ENCODE data around the gene LTBP2.

LTBP2 gene

DNA sequence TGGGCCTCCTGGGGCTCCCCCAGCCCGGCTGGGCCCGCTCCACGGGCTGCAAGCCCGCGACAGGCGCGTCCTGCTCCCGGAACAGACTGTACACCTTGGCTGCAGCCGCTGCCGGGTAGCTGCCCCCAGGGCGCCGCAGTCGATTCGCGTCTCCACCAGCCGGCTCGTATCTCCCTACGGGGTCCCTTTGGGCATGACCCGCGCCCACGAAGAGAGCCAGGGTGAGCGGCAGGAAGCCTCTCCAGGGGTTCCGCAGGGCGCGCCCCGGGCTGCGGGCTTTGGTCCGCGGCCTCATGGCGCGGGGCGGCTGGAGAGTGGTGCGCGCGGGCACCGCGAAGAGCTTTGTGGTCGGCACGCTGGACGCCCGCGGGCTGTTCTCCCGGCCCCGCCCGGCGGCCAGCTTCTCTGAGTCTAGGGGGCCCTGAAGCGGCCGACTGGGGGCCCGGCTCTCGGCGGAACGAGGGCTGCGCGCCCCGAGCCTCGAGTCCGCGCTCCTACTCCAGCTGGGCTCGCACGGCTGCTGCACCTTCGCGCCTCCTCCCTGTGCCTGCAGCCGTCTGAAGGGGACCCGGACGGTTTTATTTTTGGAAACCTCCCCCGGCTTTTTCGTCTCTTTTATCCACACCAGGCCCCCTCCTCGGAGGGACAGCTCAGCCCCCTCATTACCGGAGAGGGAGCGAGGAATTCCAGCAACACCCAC, at the start of gene LTBP2:
TSS of gene LTBP2 (minus strand) at position 588 of the 700 bp plus-strand sequence. CDS start at position 295, 293 bp downstream.
- peak; percentile 75 for DNase-seq

- DNase-seq, result no peak
These were observed 48.8 kb upstream of the LTBP2 start for GRCh38 chr14:74660863-74661262.

- no peak for DNase-seq
These were observed 48.1 kb upstream of the LTBP2 start for GRCh38 chr14:74660167-74660566.

- DNase-seq, result no peak
These were observed 46.6 kb upstream of the LTBP2 start for GRCh38 chr14:74658535-74659131.

- DNase-seq, result no peak
These were observed 44.9 kb upstream of the LTBP2 start for GRCh38 chr14:74656964-74657363.

GRCh38 chr14:74655599-74656395, 43.8 kb upstream of the LTBP2 start:
- no peak for DNase-seq

GRCh38 chr14:74654931-74655330, 42.9 kb upstream of the LTBP2 start:
- DNase-seq, result no peak

DNA sequence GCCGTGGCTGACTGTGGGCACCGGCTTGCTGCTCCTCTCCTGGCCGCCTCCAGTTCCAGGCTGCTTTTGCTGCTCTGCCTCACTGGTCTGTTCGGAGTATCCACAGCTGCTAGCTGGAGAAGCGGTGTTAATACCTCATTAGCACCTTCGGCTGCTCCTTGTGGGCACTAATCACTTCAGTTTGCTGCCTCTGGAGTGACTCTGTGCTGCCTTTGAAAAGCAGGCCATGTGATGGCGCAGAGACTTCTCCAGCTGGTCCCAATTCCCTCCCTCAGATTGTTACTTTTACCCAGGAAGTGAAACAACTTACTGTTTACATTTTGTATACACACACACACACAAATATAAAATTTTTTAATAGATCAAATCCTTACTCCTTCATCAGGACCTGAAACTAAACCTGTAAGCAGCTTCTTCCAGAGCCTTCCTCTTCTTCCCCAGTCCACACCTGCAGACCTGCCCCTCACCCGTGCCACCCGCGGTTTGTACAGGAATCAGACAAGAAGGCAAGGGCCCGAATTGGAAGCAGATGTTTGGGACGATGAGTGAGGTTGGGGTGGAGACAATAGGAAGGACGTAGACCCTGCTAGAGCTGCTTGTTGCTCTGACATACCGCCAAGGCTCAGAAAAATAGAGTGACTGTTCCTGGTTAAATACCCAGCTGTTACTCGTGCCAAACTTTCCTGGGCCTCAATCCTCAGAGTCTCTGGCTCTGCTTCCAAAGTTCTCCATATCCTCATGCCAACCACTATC, 41.5 kb upstream of the LTBP2 start:
- peak; percentile 47 for DNase-seq

- DNase-seq, result no peak
These were observed 40.5 kb upstream of the LTBP2 start for GRCh38 chr14:74652541-74652940.

DNA sequence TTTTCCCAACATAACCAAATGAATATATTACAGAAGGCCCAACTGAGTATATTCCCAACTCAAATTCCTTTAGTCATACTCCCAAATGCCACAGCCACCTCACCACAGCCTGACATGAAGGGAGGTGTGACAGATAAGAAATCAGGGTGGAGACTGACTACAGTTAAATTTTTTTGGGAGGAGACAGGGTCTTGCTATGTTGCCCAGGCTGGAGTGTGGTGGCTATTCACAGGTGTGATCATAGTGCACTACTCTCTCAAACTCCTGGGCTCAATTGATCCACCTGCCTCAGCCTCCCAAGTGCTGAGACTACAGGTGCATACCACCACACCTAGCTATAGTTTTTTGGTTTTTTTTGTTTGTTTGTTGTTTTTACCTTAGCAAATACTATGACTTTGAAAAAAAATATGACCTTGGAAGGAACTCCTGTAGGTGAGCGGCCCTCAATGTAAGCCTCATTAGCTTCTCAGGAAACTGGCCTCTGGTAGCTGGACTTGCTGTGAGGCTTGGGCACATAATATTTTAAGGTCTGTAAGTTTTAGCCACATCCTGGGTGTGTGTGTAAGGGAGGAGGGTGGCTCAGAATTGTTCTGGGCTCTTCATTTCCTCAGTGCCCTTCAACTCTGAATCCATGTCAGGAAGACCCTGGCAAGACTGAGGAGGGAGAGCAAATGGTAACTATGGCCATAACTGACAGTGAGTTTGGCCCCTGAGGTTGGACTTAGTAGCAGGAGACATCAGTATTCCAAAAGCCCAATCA, 39.1 kb upstream of the LTBP2 start:
- DNase-seq, result no peak

DNA sequence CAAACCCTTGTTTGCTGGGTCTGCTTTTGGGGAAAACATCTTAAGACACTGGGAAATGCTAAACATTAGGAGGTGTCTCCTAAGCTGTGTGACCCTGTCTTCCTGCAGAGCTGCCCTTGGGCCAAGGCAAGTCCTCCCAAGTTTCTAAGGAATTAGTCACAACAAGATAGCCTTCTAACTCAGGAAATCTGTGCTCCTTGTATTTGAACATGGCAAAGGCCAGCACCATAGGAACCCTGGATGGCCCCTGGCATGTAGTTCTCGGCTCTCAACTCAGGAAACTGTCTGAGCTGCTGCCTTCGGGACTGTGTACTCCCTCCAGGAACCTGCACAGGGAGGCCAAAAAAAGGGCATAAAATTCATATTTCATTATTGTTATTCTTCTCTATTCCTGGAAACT, 37.6 kb upstream of the LTBP2 start:
- no peak for DNase-seq

- no peak for DNase-seq
These were observed 37.1 kb upstream of the LTBP2 start for GRCh38 chr14:74649167-74649566.

GRCh38 chr14:74648601-74649000, 36.6 kb upstream of the LTBP2 start:
- peak; percentile 37 for DNase-seq

- DNase-seq, result peak; percentile 87
These were observed 35.8 kb upstream of the LTBP2 start for GRCh38 chr14:74647678-74648461.

- DNase-seq, result peak; percentile 42
These were observed 35.1 kb upstream of the LTBP2 start for GRCh38 chr14:74647061-74647677.

- DNase-seq, result no peak
These were observed 33.9 kb upstream of the LTBP2 start for GRCh38 chr14:74645756-74646470.

- DNase-seq, result no peak
These were observed 33.2 kb upstream of the LTBP2 start for GRCh38 chr14:74645244-74645643.

- no peak for DNase-seq
These were observed 29.8 kb upstream of the LTBP2 start for GRCh38 chr14:74641601-74642391.

DNA sequence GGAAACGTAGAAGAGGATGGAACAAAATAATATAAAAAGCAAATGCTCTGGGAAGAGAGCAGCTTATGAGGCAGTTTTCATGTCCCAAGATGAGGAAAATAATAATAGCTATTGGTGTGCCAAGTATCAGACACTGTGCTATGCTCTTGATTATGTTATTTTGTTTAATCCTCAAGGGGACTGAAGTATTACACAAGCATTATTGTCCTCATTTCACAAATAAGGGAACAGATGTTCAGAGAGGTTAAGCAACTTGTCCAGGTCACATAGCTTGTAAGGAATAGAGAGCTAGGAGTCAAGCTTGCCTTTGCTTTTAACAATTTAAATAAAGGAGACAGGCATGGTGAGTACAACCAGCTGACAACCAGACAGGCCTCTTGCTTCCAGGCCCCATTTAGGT, 26.9 kb upstream of the LTBP2 start:
- DNase-seq, result no peak

DNA sequence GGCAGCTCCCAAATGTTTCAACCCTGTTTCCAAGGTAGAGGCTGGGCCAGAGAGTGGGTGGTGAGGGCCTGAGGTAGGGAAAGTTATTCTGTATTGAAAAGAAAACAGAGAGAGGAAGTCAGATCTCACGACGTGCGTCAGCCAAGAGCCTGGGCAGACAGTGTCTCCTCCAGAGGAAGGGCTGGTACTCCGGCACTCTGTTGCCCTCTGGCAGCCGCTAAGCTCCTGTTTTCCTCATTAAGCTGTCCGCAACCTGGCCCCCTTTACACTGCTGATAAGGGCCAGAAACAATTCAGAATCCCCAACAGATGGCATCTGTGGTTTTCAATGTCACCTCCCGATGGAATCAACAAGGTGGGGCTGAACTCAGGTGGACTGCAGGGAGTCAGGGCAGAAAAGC, 26.0 kb upstream of the LTBP2 start:
- DNase-seq, result no peak

Measured in eye (tissue), 1 donor.